ENCODE results near the gene SLIT3. TPM values are rescaled to one million over a fixed set of nuclear protein-coding genes. Genes with fewer than 3 reads are reported as not detected.

SLIT3 gene
- total and polyA plus RNA-seq, 2 donors (not counting 3 experiments of a cell fraction or from before 2014, with no cell fraction given) = 0.90 to 1.0 TPM

DNA sequence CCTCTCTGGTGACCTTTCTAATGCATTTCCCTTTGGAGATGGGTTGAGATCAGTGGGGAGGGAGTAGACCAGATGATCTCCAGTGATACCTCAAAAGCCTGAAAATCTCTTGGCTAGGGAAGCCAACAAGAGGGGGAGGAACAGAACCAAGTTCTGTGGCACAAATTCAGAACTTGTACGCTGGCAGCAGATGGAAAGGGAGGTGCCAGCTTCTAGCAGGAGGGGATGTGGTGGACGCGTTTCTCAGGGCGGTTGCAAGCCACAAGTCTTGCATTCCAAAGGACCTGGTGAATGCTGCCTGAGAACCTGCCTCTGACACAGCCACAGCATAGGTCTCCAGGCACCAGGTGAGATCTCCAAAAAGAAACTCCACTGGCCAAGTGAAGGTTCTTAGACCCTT is 13.4 kb downstream of the SLIT3 start:
- no peaks in the 10 kb centered on the region for H4K20me1 ChIP-seq (replicated peaks; ENCODE audit: control insufficient read depth, extremely low read depth, insufficient read depth, low read length)
- H3K27me3 ChIP-seq (ENCODE audit: control insufficient read depth in 2 of 2, insufficient read depth in 2 of 2, low read length in 2 of 2) = no peaks in the 10 kb centered on the region
- no TSS peak for BruUV-seq (replicated peaks)
- no peak overlapping the region for H3K4me3 ChIP-seq (replicated peaks in 1 of 3; ENCODE audit: insufficient read depth in 1 of 3, low read depth in 1 of 3, low read length in 3 of 3)
- intact Hi-C loops (cut with micrococcal nuclease) = no loop called here
- TF ChIP-seq JUN (IDR thresholded peaks at IDR 0.05; ENCODE audit: borderline replicate concordance, insufficient read depth, insufficient read length, low read depth) = no peak
- TF ChIP-seq MYC (IDR thresholded peaks at IDR 0.05; ENCODE audit: low read depth, low read length) = no peak
- no peak for TF ChIP-seq EZH2 (IDR thresholded peaks at IDR 0.05; ENCODE audit: borderline replicate concordance, low read depth, low read length, severe bottlenecking)
- no peak for TF ChIP-seq FOS (IDR thresholded peaks at IDR 0.05; ENCODE audit: borderline replicate concordance, insufficient read depth, low read length)
- no peak for TF ChIP-seq POLR2AphosphoS5 (IDR thresholded peaks at IDR 0.05; ENCODE audit: insufficient read depth, low read depth, low read length)
- TF ChIP-seq CTCF (IDR thresholded peaks at IDR 0.05; ENCODE audit: extremely low read depth in 1 of 2, insufficient read depth in 1 of 2, low read depth in 1 of 2, low read length in 2 of 2) = no peak
- TF ChIP-seq, protein P1, sequence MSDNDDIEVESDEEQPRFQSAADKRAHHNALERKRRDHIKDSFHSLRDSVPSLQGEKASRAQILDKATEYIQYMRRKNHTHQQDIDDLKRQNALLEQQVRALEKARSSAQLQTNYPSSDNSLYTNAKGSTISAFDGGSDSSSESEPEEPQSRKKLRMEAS (IDR thresholded peaks at IDR 0.05; ENCODE audit: insufficient read depth, insufficient read length) = no peak
- FAIRE-seq = no peak
- H3K9me1 ChIP-seq (replicated peaks; ENCODE audit: control insufficient read depth, extremely low read depth, insufficient read depth, low read length) = no peaks in the 10 kb centered on the region
- no peaks in the 10 kb centered on the region for H3K36me3 ChIP-seq (ENCODE audit: control insufficient read depth in 2 of 2, extremely low read depth in 1 of 2, insufficient read depth in 2 of 2, low read length in 2 of 2)
- DNase-seq (ENCODE audit: low read depth, low spot score) = no peak
- no peak overlapping the region for H3K27ac ChIP-seq (ENCODE audit: insufficient read depth, low read depth, low read length)
- H3K4me2 ChIP-seq (ENCODE audit: insufficient read depth, low read length) = no peak overlapping the region
- dilution Hi-C loops (cut with MboI; ENCODE audit: extremely low pct_ligation_motif_present, low sequenced_read_pairs) = no loop called here
- H3K9ac ChIP-seq (replicated peaks; ENCODE audit: extremely low read depth, insufficient read depth, low read length) = no peak overlapping the region
- no peaks in the 10 kb centered on the region for H3K9me3 ChIP-seq (replicated peaks; ENCODE audit: control insufficient read depth, insufficient read depth, low read length)
- POLR2A ChIA-PET = no interaction called here
- CTCF ChIA-PET = interaction anchor here (1.1 kb wide), 1 partner anchor 24 kb away, joined by 3 read pairs; no protein-coding TSS in a partner anchor
- no peaks in the 10 kb centered on the region for H3K79me2 ChIP-seq (ENCODE audit: control insufficient read depth, insufficient read depth, low read length)
- H2AFZ ChIP-seq (ENCODE audit: low read depth, low read length) = no peak overlapping the region
- H3K4me1 ChIP-seq (ENCODE audit: control insufficient read depth, extremely low read depth, insufficient read depth, low read length) = no peaks in the 10 kb centered on the region
